Measurements from ENCODE around the gene CD53.

DNA sequence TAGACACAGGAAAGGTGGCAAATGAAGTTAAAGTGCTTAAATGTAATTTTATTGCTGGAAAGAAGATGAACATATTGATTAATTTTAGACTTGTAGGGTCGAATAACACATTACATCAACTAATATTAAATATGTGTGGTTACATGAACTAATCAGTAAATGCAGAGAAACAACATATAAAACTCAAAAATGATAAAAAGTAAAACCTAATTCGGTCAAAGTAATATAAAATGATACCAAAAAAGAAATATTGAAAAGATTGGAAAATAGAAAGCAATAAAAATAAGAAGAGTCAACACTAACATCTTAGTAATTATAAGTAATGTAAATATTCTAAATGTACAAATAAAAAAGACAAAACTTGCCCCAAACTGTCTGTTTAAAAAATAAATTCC lies 43.3 kb downstream of the CD53 start:
- TF ChIP-seq, protein P1, sequence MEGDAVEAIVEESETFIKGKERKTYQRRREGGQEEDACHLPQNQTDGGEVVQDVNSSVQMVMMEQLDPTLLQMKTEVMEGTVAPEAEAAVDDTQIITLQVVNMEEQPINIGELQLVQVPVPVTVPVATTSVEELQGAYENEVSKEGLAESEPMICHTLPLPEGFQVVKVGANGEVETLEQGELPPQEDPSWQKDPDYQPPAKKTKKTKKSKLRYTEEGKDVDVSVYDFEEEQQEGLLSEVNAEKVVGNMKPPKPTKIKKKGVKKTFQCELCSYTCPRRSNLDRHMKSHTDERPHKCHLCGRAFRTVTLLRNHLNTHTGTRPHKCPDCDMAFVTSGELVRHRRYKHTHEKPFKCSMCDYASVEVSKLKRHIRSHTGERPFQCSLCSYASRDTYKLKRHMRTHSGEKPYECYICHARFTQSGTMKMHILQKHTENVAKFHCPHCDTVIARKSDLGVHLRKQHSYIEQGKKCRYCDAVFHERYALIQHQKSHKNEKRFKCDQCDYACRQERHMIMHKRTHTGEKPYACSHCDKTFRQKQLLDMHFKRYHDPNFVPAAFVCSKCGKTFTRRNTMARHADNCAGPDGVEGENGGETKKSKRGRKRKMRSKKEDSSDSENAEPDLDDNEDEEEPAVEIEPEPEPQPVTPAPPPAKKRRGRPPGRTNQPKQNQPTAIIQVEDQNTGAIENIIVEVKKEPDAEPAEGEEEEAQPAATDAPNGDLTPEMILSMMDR (IDR thresholded peaks at IDR 0.05) = no peak
- TF ChIP-seq POLR2A (IDR thresholded peaks at IDR 0.05) = no peak
